22Rv1 (cell line): Measurements from ENCODE around the gene NUP98.

Source experiments
- H3K27ac ChIP-seq: fragments of 450-650 bp; 2 replicates; pipeline ENCODE4 v1.5.1; 2017
- ZFX ChIP-seq: fragments of 450-650 bp; IDR thresholded peaks from 2 replicates; pipeline ENCODE4 v1.6.1; 2017; ENCODE audit warnings: antibody characterized with exemption, borderline replicate concordance
- TF ChIP-seq, protein P1 (sequence below): fragments of 450-650 bp; IDR thresholded peaks from 2 replicates; pipeline ENCODE4 v1.5.1; 2017; ENCODE audit warnings: mild to moderate bottlenecking

The NUP98 gene

DNA sequence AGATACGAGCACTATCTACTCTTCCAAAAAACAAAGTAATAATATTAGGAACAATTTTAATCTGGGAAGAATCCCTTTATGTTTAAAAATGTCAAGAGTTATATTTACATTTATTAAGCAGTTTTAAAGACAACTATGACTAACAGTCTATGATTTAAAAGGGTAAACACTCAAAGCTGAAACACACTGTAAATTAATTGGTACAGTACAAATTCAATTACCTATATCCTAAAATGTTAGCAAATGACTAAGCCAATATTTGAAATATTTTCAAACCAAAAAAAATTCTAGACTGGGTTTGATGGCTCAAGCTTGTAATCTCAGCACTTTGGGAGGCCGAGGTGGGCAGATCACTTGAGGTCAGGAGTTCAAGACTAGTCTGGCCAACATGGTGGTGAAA, 90.2 kb downstream of the NUP98 start:
- TF ChIP-seq ZFX = no peak
- TF ChIP-seq, protein P1, sequence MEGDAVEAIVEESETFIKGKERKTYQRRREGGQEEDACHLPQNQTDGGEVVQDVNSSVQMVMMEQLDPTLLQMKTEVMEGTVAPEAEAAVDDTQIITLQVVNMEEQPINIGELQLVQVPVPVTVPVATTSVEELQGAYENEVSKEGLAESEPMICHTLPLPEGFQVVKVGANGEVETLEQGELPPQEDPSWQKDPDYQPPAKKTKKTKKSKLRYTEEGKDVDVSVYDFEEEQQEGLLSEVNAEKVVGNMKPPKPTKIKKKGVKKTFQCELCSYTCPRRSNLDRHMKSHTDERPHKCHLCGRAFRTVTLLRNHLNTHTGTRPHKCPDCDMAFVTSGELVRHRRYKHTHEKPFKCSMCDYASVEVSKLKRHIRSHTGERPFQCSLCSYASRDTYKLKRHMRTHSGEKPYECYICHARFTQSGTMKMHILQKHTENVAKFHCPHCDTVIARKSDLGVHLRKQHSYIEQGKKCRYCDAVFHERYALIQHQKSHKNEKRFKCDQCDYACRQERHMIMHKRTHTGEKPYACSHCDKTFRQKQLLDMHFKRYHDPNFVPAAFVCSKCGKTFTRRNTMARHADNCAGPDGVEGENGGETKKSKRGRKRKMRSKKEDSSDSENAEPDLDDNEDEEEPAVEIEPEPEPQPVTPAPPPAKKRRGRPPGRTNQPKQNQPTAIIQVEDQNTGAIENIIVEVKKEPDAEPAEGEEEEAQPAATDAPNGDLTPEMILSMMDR = no peak

DNA sequence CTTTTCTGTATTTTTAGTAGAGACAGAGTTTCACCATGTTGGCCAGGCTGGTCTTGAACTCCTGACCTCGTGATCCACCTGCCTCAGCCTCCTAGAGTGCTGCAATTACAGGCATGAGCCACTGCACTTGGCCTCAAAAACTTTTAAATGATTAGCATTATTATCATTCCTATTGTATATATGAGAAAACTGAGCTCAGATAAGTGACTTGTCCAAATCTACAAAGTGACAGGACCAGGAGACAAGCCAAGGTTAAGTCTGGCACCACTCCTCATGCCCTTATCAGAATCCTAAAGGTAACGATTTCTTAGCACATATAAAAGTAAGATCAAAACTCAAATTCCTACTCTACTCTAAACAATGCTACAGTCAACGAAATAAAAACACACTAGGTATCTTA, 94.0 kb downstream of the NUP98 start:
- no peak overlapping the region for H3K27ac ChIP-seq
- no peak for TF ChIP-seq ZFX
- TF ChIP-seq, protein P1 = no peak

More for the DNA sequence above, 90.2 kb downstream of the NUP98 start:
- no peak overlapping the region for H3K27ac ChIP-seq

DNA sequence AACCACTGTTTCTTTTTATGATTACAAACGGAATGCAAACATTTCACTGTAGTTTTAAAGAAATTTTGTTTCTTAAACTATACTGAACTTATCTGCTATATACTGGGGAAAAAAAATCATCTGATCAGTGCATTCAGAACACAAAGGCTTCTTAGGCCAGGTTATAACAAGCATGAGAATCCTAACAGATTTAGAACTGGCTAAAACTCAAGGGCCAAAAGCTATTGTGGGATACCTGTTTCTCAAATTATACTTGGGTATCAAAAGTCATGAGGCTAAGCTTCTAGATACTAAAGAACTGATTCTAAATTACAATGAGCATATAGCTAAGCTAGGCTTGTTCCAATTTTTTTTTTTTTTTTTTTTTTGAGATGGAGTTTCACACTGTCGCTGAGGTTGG, 96.4 kb downstream of the NUP98 start:
- H3K27ac ChIP-seq = no peak overlapping the region
- TF ChIP-seq, protein P1 = no peak
- TF ChIP-seq ZFX = no peak

DNA sequence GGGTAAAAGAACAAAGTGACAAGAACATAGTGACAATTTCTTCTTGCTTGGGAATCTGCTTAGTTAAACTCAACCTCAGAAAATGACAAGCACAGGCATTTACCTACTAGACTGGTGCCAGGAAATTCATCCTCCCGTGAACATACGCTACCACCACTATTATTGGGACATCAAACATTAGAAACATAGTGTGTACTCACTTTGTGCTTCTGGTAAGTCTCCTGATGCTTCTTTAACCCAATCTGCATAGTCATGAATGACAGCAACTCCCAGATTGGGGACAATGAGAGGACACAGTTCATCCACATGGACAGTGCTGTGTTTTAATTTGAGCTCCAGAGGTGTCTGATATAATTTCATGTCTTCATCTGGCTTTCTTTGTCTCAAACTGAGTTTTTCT, 96.9 kb downstream of the NUP98 start:
- TF ChIP-seq, protein P1 = no peak
- TF ChIP-seq ZFX = no peak
- H3K27ac ChIP-seq = no peak overlapping the region

DNA sequence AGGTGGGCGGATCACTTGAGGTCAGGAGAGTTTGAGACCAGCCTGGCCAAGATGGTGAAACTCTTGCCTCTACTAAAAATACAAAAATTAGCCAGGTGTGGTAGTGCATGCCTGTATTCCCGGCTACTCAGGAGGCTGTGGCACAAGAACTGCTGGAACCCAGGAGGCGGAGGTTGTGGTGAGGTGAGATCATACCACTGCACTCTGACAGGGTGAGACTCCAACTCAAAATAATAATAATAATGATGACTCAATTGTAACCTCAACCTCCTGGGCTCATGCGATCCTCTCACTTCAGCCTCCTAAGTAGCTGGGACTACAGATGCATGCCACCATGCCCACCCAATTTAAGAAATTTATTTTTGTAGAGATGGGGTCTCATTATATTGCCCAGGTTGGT, 110.6 kb downstream of the NUP98 start:
- no peak for TF ChIP-seq ZFX
- TF ChIP-seq, protein P1 = no peak
- H3K27ac ChIP-seq = no peak overlapping the region

DNA sequence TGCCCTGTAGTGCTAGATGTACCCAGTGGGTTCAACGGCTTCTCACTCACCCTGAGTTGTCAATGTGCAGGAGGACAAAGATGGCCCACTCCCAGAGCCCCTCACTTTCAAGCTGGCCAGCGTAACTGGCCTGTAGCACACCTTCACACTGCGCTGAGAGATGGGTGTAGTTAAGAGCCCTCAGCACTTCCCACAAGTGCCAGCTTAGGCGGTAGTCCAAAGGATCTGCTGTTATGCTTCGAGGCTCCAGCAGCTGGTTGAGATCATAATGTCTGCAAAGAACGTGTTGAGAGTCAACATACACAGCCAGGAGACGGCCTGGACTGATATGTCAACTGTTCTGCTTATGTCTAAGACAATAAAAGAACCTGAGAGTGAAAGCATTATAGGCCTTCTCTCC, 111.4 kb downstream of the NUP98 start:
- no peak overlapping the region for H3K27ac ChIP-seq
- TF ChIP-seq ZFX = no peak
- TF ChIP-seq, protein P1 = no peak

DNA sequence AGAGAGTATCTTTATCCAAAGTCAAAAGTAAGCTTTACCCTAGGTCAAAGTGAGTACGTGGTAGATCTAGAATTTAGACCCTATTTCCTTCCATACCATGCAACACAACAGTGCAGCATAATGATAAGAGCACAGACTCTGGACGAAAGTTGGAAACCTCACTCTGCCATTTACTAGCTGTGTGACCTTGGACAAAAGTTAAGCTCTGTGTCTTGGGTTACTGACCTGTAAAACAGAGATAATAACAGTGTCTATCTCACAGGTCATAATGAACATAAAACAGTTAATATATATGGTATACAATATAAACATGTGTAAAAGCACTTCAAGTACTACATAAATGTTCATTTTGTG, 112.6 kb downstream of the NUP98 start:
- no peak overlapping the region for H3K27ac ChIP-seq
- TF ChIP-seq, protein P1 = no peak
- TF ChIP-seq ZFX = no peak
